C4-2B (cell line): Measurements from ENCODE around the gene POU1F1.

Experiments
- H3K27ac ChIP-seq: fragments of 450-650 bp; 2 replicates; pipeline ENCODE4 v1.5.1; 2017
- ZFX ChIP-seq: fragments of 450-650 bp; IDR thresholded peaks from 2 replicates; pipeline ENCODE4 v1.6.1; 2017
- TF ChIP-seq, protein P1 (sequence below): fragments of 450-650 bp; conservative IDR thresholded peaks from 2 replicates; pipeline ENCODE4 v1.5.1; 2017; ENCODE audit warnings: mild to moderate bottlenecking

POU1F1 gene

DNA sequence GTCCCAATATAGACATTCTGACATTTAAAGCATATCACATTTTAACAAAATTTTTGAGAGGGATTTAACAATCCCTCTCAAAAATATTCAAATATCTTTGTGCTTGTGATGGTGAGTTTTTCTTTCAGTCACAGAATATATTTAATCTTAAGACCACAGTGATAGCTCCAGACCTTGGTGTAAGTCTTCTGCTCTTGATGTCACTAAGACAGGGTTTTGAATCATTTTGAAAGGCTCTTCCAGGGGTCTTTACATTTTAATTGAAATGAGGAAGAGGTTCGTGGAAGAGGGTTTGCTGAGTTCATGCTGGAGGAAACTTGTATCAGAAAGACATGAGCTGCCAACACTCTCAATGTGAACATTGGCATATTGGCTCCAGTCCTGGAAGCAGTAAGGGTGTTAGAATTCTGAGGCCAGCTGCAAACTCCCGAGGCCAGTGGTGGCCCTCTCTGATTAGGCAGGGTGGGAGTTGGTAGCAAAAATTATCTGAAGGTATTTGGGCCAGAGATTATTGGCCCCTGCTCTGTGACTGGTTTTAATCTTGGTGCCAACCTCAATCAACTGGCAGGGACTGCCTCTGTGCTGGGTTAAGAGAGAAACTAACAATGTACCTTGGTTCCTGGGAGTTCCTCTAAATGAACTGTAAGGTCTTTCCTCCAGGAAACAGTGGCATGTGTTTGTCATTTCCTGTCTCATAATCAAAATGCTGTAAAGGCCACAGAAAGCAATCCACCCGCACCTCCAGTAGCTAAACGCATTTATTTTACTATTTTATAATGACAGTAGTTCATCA lies 5.3 kb downstream of the POU1F1 start:
- H3K27ac ChIP-seq = no peak overlapping the region

DNA sequence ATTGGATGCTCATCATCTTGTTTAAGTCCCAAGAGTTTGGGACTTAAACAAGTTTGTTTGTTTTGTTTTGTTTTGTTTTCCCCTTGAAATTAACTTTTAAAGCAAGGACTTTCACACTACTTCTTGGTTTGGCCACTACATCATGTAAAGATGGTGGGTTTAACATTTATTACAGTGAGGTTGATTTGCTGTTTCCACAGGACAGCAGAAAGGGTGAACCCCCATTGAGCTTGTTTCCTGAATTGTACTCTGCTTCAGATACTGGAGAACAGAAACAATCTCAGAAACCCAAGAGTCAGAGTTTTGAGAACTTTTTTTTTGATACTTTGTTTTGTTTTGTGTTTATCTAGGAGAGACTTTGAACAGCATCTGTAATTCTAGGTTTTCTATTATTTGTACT lies 6.7 kb downstream of the POU1F1 start:
- no peak overlapping the region for H3K27ac ChIP-seq
- TF ChIP-seq, protein P1, sequence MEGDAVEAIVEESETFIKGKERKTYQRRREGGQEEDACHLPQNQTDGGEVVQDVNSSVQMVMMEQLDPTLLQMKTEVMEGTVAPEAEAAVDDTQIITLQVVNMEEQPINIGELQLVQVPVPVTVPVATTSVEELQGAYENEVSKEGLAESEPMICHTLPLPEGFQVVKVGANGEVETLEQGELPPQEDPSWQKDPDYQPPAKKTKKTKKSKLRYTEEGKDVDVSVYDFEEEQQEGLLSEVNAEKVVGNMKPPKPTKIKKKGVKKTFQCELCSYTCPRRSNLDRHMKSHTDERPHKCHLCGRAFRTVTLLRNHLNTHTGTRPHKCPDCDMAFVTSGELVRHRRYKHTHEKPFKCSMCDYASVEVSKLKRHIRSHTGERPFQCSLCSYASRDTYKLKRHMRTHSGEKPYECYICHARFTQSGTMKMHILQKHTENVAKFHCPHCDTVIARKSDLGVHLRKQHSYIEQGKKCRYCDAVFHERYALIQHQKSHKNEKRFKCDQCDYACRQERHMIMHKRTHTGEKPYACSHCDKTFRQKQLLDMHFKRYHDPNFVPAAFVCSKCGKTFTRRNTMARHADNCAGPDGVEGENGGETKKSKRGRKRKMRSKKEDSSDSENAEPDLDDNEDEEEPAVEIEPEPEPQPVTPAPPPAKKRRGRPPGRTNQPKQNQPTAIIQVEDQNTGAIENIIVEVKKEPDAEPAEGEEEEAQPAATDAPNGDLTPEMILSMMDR = no peak
- no peak for TF ChIP-seq ZFX

More for the DNA sequence above, 5.3 kb downstream of the POU1F1 start:
- no peak for TF ChIP-seq ZFX
- TF ChIP-seq, protein P1 = no peak

DNA sequence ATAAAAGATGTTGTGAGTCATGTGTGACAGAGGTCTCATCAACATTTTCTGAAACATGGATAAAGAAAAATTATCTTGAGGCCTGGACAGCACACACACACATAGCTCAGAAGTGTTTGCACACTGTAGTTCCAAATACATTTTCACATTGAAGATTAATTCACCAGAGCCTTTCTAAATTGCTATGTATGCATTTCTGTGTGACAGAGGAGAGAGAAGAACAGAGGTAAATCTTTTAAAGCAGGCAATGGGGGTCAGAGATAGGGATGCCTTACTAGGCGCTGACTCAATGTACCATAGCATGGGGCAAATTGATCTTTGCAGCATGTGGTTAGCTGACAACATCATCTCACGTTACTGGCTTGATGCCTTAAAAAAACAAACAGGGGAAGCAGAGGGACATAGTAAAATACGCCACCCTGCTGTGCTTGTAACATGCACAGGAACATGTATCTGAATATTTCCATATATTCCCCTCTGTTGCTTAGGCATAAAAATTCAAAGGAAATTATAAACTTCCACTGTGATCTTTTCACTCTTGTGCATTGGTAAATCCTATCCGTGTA lies 7.7 kb downstream of the POU1F1 start:
- TF ChIP-seq, protein P1 = no peak
- no peak for TF ChIP-seq ZFX
- H3K27ac ChIP-seq = no peak overlapping the region

DNA sequence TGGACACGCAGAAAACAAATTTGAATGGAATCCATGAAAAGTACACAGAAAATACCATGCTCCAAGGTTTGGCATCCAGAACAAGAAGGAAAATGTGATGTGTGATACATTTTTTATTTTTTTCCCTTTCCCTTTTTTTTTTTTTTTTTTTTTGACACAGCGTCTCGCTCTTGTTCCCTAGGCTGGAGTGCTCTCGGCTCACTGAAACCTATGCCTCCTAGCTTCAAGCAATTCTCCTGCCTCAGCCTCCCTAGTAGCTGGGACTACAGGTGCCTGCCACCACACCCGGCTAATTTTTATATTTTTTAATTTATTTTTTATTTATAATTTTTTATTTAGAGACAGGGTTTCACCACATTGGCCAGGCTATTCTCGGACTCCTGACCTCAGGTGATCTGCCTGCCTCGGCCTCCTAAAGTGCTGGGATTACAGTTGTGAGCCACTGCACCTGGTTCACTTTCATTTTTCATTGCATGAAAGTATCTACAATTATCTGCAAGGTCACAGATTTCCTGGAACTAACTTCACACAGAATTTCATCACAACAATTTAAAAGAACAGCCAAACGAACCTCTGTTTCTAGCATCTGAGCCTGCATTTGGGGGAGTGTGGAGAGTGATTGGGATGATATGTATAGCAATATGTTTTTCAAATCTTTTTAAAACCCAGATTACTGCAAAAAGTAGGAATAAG lies 8.3 kb downstream of the POU1F1 start:
- no peak for TF ChIP-seq ZFX
- TF ChIP-seq, protein P1 = no peak
- no peak overlapping the region for H3K27ac ChIP-seq

DNA sequence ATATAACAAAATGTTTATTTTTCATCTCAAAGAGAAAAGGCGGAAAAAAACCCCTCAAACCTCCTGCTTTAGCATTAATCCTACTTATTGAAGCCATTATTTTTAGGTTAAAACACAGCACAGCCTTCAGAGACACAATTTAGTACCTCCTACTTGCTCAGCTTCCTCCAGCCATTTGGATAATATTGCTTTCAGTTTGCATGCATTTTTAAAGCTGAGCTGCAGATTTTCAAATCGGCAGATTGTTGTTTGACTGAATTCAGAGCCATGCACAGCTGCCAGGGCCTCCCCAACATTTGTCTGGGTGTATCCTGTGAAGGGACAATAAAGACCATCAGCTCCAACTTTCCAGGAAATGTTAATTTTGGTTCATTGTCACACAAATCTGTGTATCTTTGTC lies 14.5 kb downstream of the POU1F1 start:
- no peak for TF ChIP-seq ZFX
- TF ChIP-seq, protein P1 = no peak
- no peak overlapping the region for H3K27ac ChIP-seq

DNA sequence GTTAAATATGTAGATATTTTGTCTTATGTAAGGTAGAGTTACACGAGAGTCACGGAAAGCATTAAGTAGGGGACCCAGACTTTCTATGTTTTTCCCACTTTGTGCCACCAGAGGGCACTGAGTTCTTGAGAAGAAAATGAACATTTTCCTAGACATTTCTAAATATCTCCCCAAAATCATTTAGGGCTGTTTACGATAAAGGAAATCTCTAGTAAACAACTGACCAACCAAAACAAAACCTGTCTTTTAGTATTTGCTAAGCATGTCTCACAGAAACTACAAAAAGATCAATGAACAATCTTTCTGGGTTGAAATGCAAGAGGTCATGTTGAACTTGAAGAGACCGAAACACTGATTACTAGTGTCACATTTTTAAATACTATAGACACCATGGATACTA lies 16.1 kb downstream of the POU1F1 start:
- H3K27ac ChIP-seq = no peak overlapping the region

More for the DNA sequence above, 16.1 kb downstream of the POU1F1 start:
- TF ChIP-seq, protein P1 = peak; percentile 76
- no peak for TF ChIP-seq ZFX
